Neural progenitor cell (in vitro differentiated cells): ENCODE measurements around the gene GAB2. TPM values are rescaled to one million over a fixed set of nuclear protein-coding genes. Genes with fewer than 3 reads are reported as not detected.
"Not testable (repeated sequence)": the region's sequence is repeated elsewhere in the genome, so short reads cannot be mapped to it uniquely, and the experiment has no call there.

Experiments
- DNase-seq: peaks from one replicate; pipeline ENCODE4 v3.0.0-alpha.2; 2016; ENCODE audit warnings: low spot score
- H2AFZ ChIP-seq: fragments of 200-600 bp; sonication (generic); replicated peaks from 2 replicates; pipeline ENCODE4 v1.6.1; 2016; ENCODE audit warnings: antibody characterized with exemption
- H3F3A ChIP-seq: fragments of 200-600 bp; sonication (generic); 2 replicates; pipeline ENCODE4 v1.6.1; 2016; ENCODE audit warnings: antibody characterized with exemption, low read depth
- H3K27ac ChIP-seq: fragments of 200-600 bp; sonication (generic); 2 replicates; pipeline ENCODE4 v1.5.1; 2016; ENCODE audit warnings: mild to moderate bottlenecking
- H3K27me3 ChIP-seq: fragments of 200-600 bp; sonication (generic); 2 replicates; pipeline ENCODE4 v1.6.1; 2016; ENCODE audit warnings: mild to moderate bottlenecking, moderate library complexity
- H3K36me3 ChIP-seq: fragments of 200-600 bp; sonication (generic); 2 replicates; pipeline ENCODE4 v1.5.1; 2016
- H3K4me1 ChIP-seq: fragments of 200-600 bp; sonication (generic); 2 replicates; pipeline ENCODE4 v1.6.1; 2016; ENCODE audit warnings: mixed run types
- H3K4me2 ChIP-seq: fragments of 200-600 bp; sonication (generic); 2 replicates; pipeline ENCODE4 v1.6.1; 2016
- H3K4me3 ChIP-seq: fragments of 200-600 bp; sonication (generic); 2 replicates; pipeline ENCODE4 v1.5.1; 2016
- H3K79me2 ChIP-seq: fragments of 200-600 bp; sonication (generic); 2 replicates; pipeline ENCODE4 v1.6.1; 2016; ENCODE audit warnings: low read depth
- H3K9ac ChIP-seq: fragments of 200-600 bp; sonication (generic); 2 replicates; pipeline ENCODE4 v1.6.1; 2016
- H3K9me3 ChIP-seq: fragments of 200-600 bp; sonication (generic); 2 replicates; pipeline ENCODE4 v1.5.1; 2016; ENCODE audit warnings: low read depth
- H4K20me1 ChIP-seq: fragments of 200-600 bp; sonication (generic); 2 replicates; pipeline ENCODE4 v1.6.1; 2016; ENCODE audit warnings: low read depth
- H3K27ac Mint-ChIP-seq: 3 replicates; pipeline ENCODE4 v1.8.0; 2021; ENCODE audit warnings: mixed read lengths
- H3K27me3 Mint-ChIP-seq: 2 replicates; pipeline ENCODE4 v1.8.0; 2022; ENCODE audit warnings: low read depth, mild to moderate bottlenecking, inconsistent platforms, moderate library complexity, mixed read lengths; ENCODE audit not compliant: insufficient read depth
- H3K36me3 Mint-ChIP-seq: 3 replicates; pipeline ENCODE4 v1.8.0; 2021; ENCODE audit warnings: mixed read lengths
- H3K4me1 Mint-ChIP-seq: 3 replicates; pipeline ENCODE4 v1.8.0; 2021; ENCODE audit warnings: mixed read lengths
- H3K4me3 Mint-ChIP-seq: 3 replicates; pipeline ENCODE4 v1.8.0; 2021; ENCODE audit warnings: mild to moderate bottlenecking, moderate library complexity, mixed read lengths
- H3K9me3 Mint-ChIP-seq: 3 replicates; pipeline ENCODE4 v1.8.0; 2020; ENCODE audit warnings: mixed read lengths
- CTCF ChIP-seq: fragments of 200-600 bp; sonication (generic); IDR thresholded peaks from 2 replicates; pipeline ENCODE4 v1.5.1; 2017; ENCODE audit warnings: antibody characterized with exemption, mild to moderate bottlenecking
- EZH2 ChIP-seq: fragments of 200-600 bp; sonication (generic); IDR thresholded peaks from 2 replicates; pipeline ENCODE4 v1.6.1; 2017; ENCODE audit warnings: antibody characterized with exemption, mild to moderate bottlenecking, moderate library complexity
- EZH2phosphoT487 ChIP-seq: fragments of 200-600 bp; sonication (generic); IDR thresholded peaks from 2 replicates; pipeline ENCODE4 v1.6.1; 2017; ENCODE audit warnings: antibody characterized with exemption
- total RNA-seq: library from RNA; depleted of rRNA; stranded (reverse); fragments of >200 nt; gene quantifications from 2 replicates; pipeline ENCODE4 v1.2.3, GENCODE V29; 2015; ENCODE audit warnings: low replicate concordance

Gene GAB2
- total RNA-seq, 1 donor from 2014 or later: 11.1 TPM

- Histone ChIP-seq H4K20me1 (no peaks in the 10 kb centered on the region), H3K4me2 (no peak overlapping the region), H3K9ac (no peak overlapping the region), H3K27me3 (no peaks in the 10 kb centered on the region), H3F3A (no peaks in the 10 kb centered on the region), H3K36me3 (no peaks in the 10 kb centered on the region), H3K27ac (no peak overlapping the region), H3K79me2 (no peaks in the 10 kb centered on the region), H3K4me3 (no peak overlapping the region), H3K4me1 (no peaks in the 10 kb centered on the region), H3K9me3 (peaks cover 13% of the 10 kb centered on the region), H2AFZ (no peak overlapping the region)
- Mint-ChIP-seq H3K27me3 (peaks cover 7% of the 10 kb centered on the region), H3K9me3 (peaks cover 22% of the 10 kb centered on the region), H3K4me3 (no peak overlapping the region), H3K4me1 (peaks cover 7% of the 10 kb centered on the region), H3K27ac (no peak overlapping the region), H3K36me3 (peaks cover 19% of the 10 kb centered on the region)
- no peak for DNase-seq
- TF ChIP-seq EZH2: no peak
- TF ChIP-seq EZH2phosphoT487: no peak
- no peak for TF ChIP-seq CTCF
Observed at GRCh38 chr11:78274739-78275138, 142.9 kb downstream of the GAB2 start.

- not testable (repeated sequence) for H3K27ac ChIP-seq, H2AFZ ChIP-seq, H3K4me1 Mint-ChIP-seq, DNase-seq, H3K36me3 ChIP-seq, H3K4me3 Mint-ChIP-seq, H4K20me1 ChIP-seq, H3K27ac Mint-ChIP-seq, H3K4me2 ChIP-seq, H3K27me3 Mint-ChIP-seq, H3K27me3 ChIP-seq, H3K9ac ChIP-seq, H3F3A ChIP-seq, H3K4me3 ChIP-seq, H3K79me2 ChIP-seq, H3K4me1 ChIP-seq
- Mint-ChIP-seq H3K9me3 (peaks cover 22% of the 10 kb centered on the region), H3K36me3 (peaks cover 19% of the 10 kb centered on the region)
- peaks cover 13% of the 10 kb centered on the region for H3K9me3 ChIP-seq
Observed at GRCh38 chr11:78272625-78273269, 144.9 kb downstream of the GAB2 start.

GRCh38 chr11:78271801-78272200 is 145.8 kb downstream of the GAB2 start:
- H3K4me3 Mint-ChIP-seq, H3K4me2 ChIP-seq, H3F3A ChIP-seq, H3K27ac ChIP-seq, H4K20me1 ChIP-seq, H2AFZ ChIP-seq, H3K79me2 ChIP-seq, H3K27ac Mint-ChIP-seq, H3K4me3 ChIP-seq, H3K27me3 ChIP-seq, H3K9ac ChIP-seq, H3K27me3 Mint-ChIP-seq, H3K4me1 ChIP-seq, DNase-seq, H3K36me3 ChIP-seq: not testable (repeated sequence)
- Mint-ChIP-seq H3K36me3 (peaks cover 19% of the 10 kb centered on the region), H3K4me1 (peaks cover 11% of the 10 kb centered on the region), H3K9me3 (peaks cover 22% of the 10 kb centered on the region)
- H3K9me3 ChIP-seq: peaks cover 13% of the 10 kb centered on the region

- Histone ChIP-seq H3K79me2 (no peaks in the 10 kb centered on the region), H3K4me2 (no peak overlapping the region), H3K27me3 (no peaks in the 10 kb centered on the region), H3K9me3 (peaks cover 13% of the 10 kb centered on the region), H4K20me1 (no peaks in the 10 kb centered on the region), H2AFZ (no peak overlapping the region), H3F3A (no peaks in the 10 kb centered on the region), H3K27ac (no peak overlapping the region), H3K4me1 (peaks cover 12% of the 10 kb centered on the region), H3K4me3 (no peak overlapping the region), H3K36me3 (no peaks in the 10 kb centered on the region), H3K9ac (no peak overlapping the region)
- Mint-ChIP-seq H3K27ac (no peak overlapping the region), H3K9me3 (peaks cover 22% of the 10 kb centered on the region), H3K36me3 (peaks cover 19% of the 10 kb centered on the region), H3K27me3 (peaks cover 5% of the 10 kb centered on the region), H3K4me1 (peaks cover 13% of the 10 kb centered on the region), H3K4me3 (no peak overlapping the region)
- no peak for TF ChIP-seq CTCF
- TF ChIP-seq EZH2: no peak
- TF ChIP-seq EZH2phosphoT487: no peak
- no peak for DNase-seq
Observed at GRCh38 chr11:78270971-78271370, 146.6 kb downstream of the GAB2 start.
